COLO668 (cell line): Measurements from ENCODE around the gene EPN2.
"Not testable (repeated sequence)": the region's sequence is repeated elsewhere in the genome, so short reads cannot be mapped to it uniquely, and the experiment has no call there.

Source experiments
- DNase-seq: peaks from one replicate; lab custom pipeline; 2025; ENCODE audit not compliant: unreplicated experiment; lab: John Stamatoyannopoulos, UW

EPN2 gene

DNA sequence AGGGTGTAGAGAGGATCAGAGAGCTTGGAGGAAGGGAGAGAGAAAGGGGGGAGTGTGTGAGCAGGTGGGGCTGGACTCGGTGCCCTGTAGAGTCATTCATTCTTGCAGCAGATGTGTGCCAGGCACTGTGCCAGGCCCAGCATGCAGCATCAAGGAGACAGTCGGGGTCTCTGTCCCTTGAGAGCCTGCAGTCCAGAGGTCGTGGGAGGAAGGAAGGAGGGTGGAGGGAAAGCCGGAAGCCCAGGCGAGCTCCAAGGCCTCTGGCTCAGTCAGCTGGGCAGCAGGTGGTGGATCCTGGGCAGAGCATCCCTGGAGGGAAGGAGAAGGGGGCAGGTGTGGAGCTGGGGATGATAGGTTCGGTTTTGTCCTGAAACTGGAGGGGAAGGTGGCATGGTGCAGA is 27.5 kb downstream of the EPN2 start:
- peak; percentile 5 for DNase-seq

DNA sequence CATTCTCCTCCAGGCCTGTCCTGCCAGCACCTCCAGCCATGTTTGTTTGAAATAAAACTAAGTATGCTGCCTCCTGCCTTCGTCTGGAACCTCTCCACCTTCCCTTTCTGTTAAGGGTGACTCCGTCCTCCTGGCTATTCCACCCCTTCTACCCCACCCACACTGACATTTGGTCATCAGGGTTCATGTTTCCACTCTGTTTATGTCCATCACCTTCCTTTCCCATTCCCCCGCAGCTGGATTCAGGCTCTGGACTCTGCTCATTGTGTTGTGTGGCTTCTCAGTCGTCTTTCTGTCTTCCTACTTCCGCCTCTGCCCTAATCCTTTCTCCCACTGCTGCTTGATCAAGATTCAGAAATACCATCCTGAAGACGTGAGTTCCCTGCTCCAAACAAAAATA is 28.6 kb downstream of the EPN2 start:
- DNase-seq = no peak

- no peak for DNase-seq
Observed at GRCh38 chr17:19268611-19269010, 31.4 kb downstream of the EPN2 start.

GRCh38 chr17:19269106-19269505 is 31.9 kb downstream of the EPN2 start:
- DNase-seq = no peak

- no peak for DNase-seq
Observed at GRCh38 chr17:19269641-19270040, 32.5 kb downstream of the EPN2 start.

DNA sequence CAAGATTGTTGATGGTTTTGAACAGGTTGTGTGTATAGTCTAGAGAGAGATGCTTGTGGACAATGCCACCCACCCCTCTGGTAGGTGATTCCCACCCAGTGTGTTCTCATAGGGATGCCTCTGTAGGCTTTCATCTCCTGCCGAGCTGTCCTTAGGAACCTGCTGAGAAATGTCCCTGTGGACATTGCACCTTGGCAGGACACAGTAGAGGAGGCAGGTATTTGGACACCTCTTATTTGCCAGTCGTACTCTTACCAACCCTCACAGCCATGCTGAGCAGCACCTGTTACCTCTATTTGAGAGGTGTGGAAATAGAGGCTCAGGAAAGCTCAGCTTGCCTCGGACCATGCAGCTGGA is 33.2 kb downstream of the EPN2 start:
- DNase-seq = no peak

- peak; percentile 3 for DNase-seq
Observed at GRCh38 chr17:19270704-19271611, 33.8 kb downstream of the EPN2 start.

GRCh38 chr17:19271780-19272357 is 34.7 kb downstream of the EPN2 start:
- no peak for DNase-seq

DNA sequence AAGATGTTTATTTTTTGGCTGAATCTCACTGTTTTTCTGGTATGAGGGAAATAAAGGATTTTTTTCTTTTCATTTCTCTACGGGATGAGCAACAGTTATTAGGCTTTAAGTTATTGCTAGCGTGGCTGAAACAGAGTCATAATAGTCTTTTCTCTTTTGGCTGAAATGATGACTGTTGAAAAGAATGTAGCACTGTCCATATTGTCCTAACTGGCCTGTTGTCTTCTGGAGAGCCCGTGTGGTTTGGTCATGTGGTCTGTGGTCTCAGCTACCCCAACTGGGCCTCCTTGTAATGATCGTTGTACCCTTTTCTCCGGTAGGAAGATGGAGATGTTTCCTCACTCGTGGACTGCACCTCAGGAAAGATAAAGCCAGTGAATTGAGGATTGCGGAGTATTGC is 36.6 kb downstream of the EPN2 start:
- DNase-seq = no peak

- no peak for DNase-seq
Observed at GRCh38 chr17:19274893-19275292, 37.7 kb downstream of the EPN2 start.

DNA sequence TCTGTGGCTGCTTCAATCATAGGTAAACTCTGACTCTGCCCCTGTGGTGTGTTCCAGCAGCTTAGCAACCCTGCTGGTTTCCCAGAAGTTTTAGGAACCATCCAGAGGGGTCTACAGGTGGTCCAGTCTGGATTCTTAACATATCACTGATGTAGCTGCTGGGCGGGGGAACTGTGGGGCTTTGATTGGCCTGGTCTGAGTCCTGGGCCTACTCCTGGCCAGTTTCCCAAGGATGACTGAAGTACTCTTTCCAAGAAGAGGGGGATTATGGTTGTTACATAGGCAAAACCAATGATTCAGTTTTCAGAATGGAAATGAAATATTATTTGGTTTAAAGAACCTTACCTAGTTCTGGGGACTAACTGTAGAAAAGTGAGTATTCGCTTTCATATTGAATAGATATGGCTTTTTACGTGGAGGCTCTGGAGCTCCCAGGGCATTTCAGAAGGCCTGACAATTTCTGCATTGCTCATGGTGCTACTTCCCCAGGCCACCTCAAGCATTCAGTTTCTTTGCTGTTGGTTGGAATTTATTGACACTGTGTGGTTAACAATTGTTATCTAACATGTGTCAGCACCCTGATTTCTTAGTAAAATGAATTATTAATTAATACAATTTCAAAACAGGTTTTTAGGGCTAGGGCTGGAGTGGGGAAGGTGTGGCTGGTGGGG is 38.4 kb downstream of the EPN2 start:
- DNase-seq = no peak

DNA sequence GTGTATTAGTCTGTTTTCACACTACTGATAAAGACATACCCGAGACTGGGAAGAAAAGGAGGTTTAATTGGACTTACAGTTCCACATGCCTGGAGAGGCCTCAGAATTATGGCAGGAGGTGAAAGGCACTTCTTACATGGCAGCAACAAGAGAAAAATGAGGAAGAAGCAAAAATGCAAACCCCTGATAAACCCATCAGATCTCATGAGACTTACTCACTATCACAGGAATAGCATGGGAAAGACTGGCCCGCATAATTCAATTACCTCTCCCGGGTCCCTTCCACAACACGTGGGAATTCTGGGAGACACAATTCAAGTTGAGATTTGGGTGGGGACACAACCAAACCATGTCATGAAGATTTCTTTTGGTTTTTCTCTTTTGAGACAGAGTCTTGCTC is 41.1 kb downstream of the EPN2 start:
- not testable (repeated sequence) for DNase-seq

DNA sequence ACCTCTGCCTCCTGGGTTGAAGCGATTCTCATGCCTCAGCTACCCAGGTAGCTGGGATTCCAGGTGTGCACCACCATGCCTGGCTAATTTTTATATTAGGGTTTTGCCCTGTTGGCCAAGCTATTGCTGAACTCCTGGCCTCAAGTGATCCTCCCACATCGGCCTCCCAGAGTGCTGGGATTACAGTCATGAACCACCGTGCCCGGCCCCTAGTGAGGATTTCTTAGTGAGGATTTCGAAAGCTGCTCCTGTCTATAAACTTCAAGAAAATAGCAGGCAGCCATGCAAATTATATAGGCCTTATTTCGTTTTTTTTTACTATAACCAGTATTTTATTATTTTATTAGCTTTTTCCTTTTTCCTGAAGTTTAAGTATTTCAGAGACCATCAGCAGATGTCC is 41.6 kb downstream of the EPN2 start:
- no peak for DNase-seq

GRCh38 chr17:19281161-19281560 is 44.0 kb downstream of the EPN2 start:
- no peak for DNase-seq

DNA sequence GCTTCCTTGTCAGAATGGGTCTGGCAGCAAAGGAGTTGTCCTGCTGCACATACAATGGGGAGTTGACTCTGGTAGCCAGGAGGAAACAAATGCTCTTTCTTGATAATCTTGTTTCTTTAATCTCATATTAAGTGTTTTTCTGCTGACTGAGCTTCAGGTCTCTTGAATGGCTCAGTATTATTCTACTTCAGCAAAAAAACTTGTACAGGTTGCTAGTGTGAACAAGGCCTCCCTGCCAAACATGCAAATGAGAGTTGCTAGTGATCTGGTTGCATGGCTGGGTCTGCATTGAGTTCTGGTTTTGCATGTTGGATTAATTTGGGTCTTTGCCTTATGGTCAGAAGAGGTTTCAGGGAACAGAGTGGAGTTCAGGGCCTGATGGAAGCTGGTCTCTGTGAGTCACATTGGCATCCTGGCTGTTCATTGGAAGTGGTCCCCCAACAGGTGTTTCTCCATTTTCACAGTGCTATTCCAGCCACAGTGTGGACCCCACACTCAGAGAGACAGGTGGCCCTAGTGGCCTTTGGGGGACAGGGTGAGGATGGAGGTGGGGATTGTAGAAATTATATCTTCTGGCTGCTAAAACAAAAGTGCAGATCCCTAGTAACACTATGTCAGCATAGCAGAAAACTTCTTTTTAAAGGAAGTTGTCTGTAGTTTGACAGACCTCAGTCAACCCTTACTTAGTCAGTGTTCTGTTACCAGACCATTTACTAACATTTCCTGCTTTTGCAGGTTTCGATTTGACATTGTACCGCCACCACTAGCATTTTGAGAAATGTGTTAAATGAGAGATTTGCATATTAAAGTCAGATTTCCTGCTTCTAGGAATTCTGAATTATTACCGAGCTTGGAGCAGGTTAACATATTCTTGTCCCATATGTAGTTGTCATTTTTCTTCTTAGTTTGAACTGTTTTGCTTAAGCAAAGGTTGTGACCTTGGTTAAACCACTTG is 47.1 kb downstream of the EPN2 start:
- no peak for DNase-seq

DNA sequence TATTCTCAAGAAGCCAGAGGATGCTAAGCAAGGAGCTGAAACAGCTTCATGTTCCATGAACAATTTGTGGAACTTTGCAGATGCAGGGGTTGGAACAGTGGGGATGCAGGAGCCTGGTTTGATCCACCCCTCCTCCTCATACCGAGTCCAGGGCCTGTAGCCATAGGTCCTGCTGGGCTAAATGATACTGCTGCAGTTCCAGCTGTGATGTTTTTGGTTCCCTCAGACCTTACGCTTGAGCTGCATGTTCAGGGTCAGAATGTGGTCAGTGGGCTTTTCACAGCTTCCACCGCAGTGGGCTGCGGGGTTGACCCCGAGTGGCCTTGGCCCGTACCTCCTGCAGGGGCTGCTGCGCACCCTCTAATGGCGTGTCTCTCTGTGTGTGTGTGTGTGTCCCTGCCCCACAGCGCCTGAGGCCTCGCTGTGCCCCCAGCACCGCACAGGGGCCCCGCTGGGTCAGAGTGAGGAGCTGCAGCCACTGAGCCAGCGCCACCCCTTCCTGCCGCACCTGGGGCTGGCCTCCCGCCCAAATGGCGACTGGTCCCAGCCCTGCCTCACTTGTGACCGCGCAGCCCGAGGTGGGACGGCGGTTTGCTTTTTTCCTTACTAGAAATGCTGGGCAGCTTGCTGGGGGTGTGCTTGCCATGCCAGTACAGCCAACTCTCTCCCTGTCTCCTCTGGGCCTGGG is 48.2 kb downstream of the EPN2 start:
- DNase-seq = no peak

DNA sequence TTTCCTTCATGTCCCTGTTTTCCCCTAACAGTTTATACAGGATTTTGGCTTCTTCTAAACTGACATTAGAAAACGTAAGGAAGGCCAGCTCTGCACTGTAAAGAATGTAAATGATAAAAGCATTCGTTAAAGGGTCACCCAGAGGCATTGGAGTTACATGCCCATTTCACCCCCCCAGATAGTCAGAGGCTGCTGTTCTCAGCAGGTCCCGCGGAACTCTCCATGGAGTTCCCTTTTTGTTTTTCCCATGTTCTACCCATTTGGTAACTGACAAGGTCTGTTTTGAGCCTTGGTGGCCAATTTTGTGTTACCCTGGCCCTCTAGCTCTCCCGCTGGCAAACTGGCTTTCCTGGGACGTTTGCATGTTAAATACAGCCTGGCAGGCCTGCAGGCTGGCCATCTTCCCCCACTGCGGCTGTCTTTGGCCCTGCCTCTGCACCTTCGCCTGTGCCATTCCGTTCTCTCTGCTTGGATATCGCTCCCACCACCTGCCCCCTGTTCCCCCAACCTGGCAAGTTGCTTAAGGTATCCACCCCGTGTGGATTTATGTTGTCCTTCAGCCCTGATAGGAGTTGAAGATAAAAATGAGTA is 49.7 kb downstream of the EPN2 start:
- DNase-seq = no peak

DNA sequence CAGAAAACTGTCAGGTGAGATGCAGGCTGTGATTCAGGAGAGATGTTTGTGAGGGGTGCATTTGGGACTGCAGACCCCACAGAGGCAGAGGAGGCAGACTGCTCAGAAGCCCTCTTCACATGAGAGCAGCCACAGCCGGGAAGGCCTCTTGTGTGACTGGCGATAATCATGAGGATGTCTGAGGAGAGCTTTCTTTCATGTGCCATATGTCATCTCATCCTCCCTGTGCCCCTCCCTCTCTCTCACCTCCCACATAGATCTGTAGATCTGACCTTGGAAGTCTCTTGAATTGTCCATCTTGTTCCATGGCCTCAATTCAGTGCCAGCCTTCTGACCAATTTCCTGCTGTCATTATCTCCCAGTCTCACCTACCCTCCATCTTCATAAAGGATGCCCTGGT is 50.5 kb downstream of the EPN2 start:
- DNase-seq = no peak

DNA sequence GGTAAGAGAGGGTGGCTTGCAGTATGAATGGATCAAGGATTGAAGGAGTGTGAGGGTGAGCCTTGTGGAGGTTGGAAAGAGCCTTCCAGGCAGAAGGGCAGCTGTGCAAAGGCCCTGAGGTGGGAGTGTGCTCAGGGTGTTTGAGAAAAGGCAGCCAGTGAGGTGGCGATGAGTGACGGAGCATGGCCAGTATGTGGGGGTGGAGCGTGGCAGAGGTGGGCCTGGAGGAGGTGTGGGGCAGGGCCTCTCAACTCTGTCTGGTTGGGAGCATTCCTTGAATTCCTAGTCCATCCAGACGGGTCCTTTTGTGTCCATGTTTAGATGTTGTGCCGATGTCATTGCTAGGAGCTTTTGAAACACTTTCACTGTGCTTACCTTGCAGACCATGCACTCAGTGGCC is 51.3 kb downstream of the EPN2 start:
- DNase-seq = no peak

DNA sequence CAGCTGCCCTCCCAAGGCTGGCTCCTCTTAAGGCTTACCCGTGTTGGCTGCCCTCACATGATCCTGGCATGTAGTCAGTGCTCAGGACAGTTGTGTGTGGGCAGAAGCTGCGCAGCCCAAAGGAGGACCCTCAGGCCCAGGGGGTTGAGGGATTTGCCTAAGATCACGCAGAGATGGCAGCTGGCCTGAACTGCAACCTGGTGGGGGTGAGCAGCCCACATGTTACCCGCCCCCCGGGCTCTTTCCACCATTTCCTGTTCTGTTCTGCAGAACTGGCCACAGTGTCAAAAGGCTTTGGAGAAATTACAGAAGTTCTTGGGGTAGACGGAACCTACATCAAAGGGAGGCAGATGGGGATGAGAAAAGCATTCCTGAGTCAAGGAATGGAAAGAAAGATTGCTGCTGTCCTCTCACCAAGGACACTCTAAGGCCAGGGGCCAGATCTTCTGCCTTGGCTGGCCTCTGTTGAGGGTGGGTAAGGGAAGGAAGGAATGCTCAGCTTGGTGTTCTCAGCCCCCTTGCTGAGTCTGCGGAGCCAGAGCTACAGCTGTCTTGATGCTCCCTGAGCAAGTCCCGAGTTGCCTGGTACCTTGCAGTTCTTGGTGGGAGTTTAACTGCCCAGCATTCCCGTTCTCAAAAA is 53.0 kb downstream of the EPN2 start:
- DNase-seq = no peak
